DOHH2 (cell line): Measurements from ENCODE around the gene ITPK1.

Experiments
- CTCF ChIP-seq: fragments of 200-600 bp; sonication (generic); IDR thresholded peaks from one replicate; pipeline ENCODE4 v1.5.1; 2014; ENCODE audit warnings: antibody characterized with exemption, mild to moderate bottlenecking, low read depth, low read length; ENCODE audit not compliant: poor library complexity, severe bottlenecking
- EZH2phosphoT487 ChIP-seq: fragments of 200-600 bp; sonication (generic); IDR thresholded peaks from 2 replicates; pipeline ENCODE4 v1.6.1; 2017; ENCODE audit warnings: borderline replicate concordance, mild to moderate bottlenecking, antibody characterized with exemption, low read length, moderate library complexity, mixed read lengths

GRCh38 chr14:92951261-92951660 lies 164.5 kb downstream of the ITPK1 start:
- TF ChIP-seq CTCF (no peak), EZH2phosphoT487 (no peak)
